Esophagus muscularis mucosa (tissue), 3 donors: Measurements from ENCODE around the gene TMEM229B.

Source experiments
- POLR2AphosphoS5 ChIP-seq, 2 donors: sonication (generic); formaldehyde crosslinking; IDR thresholded peaks; one replicate each; pipeline ENCODE4 v1.6.1; 2017; ENCODE audit warnings: antibody characterized with exemption in 2 of 2
- TF ChIP-seq, protein P1 (sequence below), 3 experiments: fragments of 200-600 bp in 2 of 3; fragments of 450-650 bp in 1 of 3; sonication (generic) in 2 of 3; IDR thresholded peaks; one replicate each; pipeline ENCODE4 v1.5.1; 2017 to 2019; ENCODE audit warnings: antibody characterized with exemption in 3 of 3, mild to moderate bottlenecking in 2 of 3, moderate library complexity in 1 of 3

- TF ChIP-seq, protein P1, sequence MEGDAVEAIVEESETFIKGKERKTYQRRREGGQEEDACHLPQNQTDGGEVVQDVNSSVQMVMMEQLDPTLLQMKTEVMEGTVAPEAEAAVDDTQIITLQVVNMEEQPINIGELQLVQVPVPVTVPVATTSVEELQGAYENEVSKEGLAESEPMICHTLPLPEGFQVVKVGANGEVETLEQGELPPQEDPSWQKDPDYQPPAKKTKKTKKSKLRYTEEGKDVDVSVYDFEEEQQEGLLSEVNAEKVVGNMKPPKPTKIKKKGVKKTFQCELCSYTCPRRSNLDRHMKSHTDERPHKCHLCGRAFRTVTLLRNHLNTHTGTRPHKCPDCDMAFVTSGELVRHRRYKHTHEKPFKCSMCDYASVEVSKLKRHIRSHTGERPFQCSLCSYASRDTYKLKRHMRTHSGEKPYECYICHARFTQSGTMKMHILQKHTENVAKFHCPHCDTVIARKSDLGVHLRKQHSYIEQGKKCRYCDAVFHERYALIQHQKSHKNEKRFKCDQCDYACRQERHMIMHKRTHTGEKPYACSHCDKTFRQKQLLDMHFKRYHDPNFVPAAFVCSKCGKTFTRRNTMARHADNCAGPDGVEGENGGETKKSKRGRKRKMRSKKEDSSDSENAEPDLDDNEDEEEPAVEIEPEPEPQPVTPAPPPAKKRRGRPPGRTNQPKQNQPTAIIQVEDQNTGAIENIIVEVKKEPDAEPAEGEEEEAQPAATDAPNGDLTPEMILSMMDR (IDR thresholded peaks at IDR 0.05): no peak
- TF ChIP-seq POLR2AphosphoS5 (IDR thresholded peaks at IDR 0.05): no peak
Measured at GRCh38 chr14:67480011-67480410, 8.5 kb downstream of the TMEM229B start.
